ENCODE data around the gene SMARCA5.
"Not testable (repeated sequence)": the region's sequence is repeated elsewhere in the genome, so short reads cannot be mapped to it uniquely, and the experiment has no call there.

The SMARCA5 gene

GRCh38 chr4:143513314-143514168 lies at the start of gene SMARCA5:
Gene SMARCA5, plus strand, starts transcription at chr4:143513702. Its CDS starts 223 bp downstream, at chr4:143513925.
- DNase-seq (ENCODE audit: low read depth) = peak; percentile 89

GRCh38 chr4:143473334-143474126 lies 40.0 kb upstream of the SMARCA5 start:
- no peak for DNase-seq (ENCODE audit: low read depth)

GRCh38 chr4:143477487-143477886 lies 36.0 kb upstream of the SMARCA5 start:
- no peak for DNase-seq (ENCODE audit: low read depth)

- no peak for DNase-seq (ENCODE audit: low read depth)
Measured at GRCh38 chr4:143481361-143481760, 32.1 kb upstream of the SMARCA5 start.

GRCh38 chr4:143482840-143483239 lies 30.7 kb upstream of the SMARCA5 start:
- peak; percentile 10 for DNase-seq (ENCODE audit: low read depth)

- DNase-seq (ENCODE audit: low read depth) = no peak
Measured at GRCh38 chr4:143486314-143486713, 27.2 kb upstream of the SMARCA5 start.

GRCh38 chr4:143488687-143489086 lies 24.8 kb upstream of the SMARCA5 start:
- DNase-seq (ENCODE audit: low read depth) = no peak

- DNase-seq (ENCODE audit: low read depth) = no peak
Measured at GRCh38 chr4:143489106-143489505, 24.4 kb upstream of the SMARCA5 start.

- no peak for DNase-seq (ENCODE audit: low read depth)
Measured at GRCh38 chr4:143498021-143498420, 15.5 kb upstream of the SMARCA5 start.

GRCh38 chr4:143502231-143502630 lies 11.3 kb upstream of the SMARCA5 start:
- DNase-seq (ENCODE audit: low read depth) = no peak

- no peak for DNase-seq (ENCODE audit: low read depth)
Measured at GRCh38 chr4:143506031-143506430, 7.5 kb upstream of the SMARCA5 start.

- DNase-seq (ENCODE audit: low read depth) = no peak
Measured at GRCh38 chr4:143511906-143512305, 1.6 kb upstream of the SMARCA5 start.

GRCh38 chr4:143512978-143513313 lies 556 bp upstream of the SMARCA5 start:
- DNase-seq (ENCODE audit: low read depth) = no peak

- peak; percentile 12 for DNase-seq (ENCODE audit: low read depth)
Measured at GRCh38 chr4:143514169-143514495, 630 bp downstream of the SMARCA5 start.

GRCh38 chr4:143514497-143514896 lies 995 bp downstream of the SMARCA5 start:
- DNase-seq (ENCODE audit: low read depth) = peak; percentile 12

GRCh38 chr4:143514901-143515300 lies 1.4 kb downstream of the SMARCA5 start:
- DNase-seq (ENCODE audit: low read depth) = no peak

- DNase-seq (ENCODE audit: low read depth) = no peak
Measured at GRCh38 chr4:143515905-143516304, 2.4 kb downstream of the SMARCA5 start.

- DNase-seq (ENCODE audit: low read depth) = no peak
Measured at GRCh38 chr4:143517764-143518163, 4.3 kb downstream of the SMARCA5 start.

- no peak for DNase-seq (ENCODE audit: low read depth)
Measured at GRCh38 chr4:143524211-143524610, 10.7 kb downstream of the SMARCA5 start.

GRCh38 chr4:143528046-143528445 lies 14.5 kb downstream of the SMARCA5 start:
- not testable (repeated sequence) for DNase-seq (ENCODE audit: low read depth)

GRCh38 chr4:143531380-143531779 lies 17.9 kb downstream of the SMARCA5 start:
- no peak for DNase-seq (ENCODE audit: low read depth)

- no peak for DNase-seq (ENCODE audit: low read depth)
Measured at GRCh38 chr4:143531788-143532491, 18.4 kb downstream of the SMARCA5 start.
